Measurements from ENCODE around the gene UNC119B.
A peak's percentile ranks its signal among the peaks of the same experiment; 100 is the strongest.
"Not testable (repeated sequence)": the region's sequence is repeated elsewhere in the genome, so short reads cannot be mapped to it uniquely, and the experiment has no call there.

The UNC119B gene

DNA sequence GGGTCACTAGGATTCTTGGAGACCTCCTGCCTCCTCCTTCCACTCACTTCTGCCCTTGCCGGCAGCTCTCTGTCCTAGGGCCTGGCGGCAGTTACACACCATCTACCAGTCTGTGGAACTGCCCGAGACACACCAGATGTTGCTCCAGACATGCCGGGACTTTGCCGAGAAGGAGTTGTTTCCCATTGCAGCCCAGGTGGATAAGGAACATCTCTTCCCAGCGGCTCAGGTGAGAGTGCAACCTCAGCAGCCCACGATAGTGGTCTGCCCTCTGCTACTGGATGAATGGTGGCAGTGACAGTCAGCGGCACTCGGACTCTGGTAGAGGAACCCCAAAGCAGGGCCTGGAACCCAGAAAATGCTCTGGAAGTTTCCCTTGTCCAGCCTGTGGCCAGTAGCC, 16.7 kb downstream of the UNC119B start:
- no peaks in the 10 kb centered on the region for H3K9me3 Mint-ChIP-seq
- H3K27me3 Mint-ChIP-seq (ENCODE audit: low read depth) = peaks cover 5% of the 10 kb centered on the region
- H3K4me1 Mint-ChIP-seq = peaks cover 16% of the 10 kb centered on the region
- TF ChIP-seq, protein P1, sequence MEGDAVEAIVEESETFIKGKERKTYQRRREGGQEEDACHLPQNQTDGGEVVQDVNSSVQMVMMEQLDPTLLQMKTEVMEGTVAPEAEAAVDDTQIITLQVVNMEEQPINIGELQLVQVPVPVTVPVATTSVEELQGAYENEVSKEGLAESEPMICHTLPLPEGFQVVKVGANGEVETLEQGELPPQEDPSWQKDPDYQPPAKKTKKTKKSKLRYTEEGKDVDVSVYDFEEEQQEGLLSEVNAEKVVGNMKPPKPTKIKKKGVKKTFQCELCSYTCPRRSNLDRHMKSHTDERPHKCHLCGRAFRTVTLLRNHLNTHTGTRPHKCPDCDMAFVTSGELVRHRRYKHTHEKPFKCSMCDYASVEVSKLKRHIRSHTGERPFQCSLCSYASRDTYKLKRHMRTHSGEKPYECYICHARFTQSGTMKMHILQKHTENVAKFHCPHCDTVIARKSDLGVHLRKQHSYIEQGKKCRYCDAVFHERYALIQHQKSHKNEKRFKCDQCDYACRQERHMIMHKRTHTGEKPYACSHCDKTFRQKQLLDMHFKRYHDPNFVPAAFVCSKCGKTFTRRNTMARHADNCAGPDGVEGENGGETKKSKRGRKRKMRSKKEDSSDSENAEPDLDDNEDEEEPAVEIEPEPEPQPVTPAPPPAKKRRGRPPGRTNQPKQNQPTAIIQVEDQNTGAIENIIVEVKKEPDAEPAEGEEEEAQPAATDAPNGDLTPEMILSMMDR (IDR thresholded peaks at IDR 0.05; ENCODE audit: unreplicated experiment in 3 of 3) = no peak
- H3K36me3 Mint-ChIP-seq (ENCODE audit: low read depth) = peaks cover 41% of the 10 kb centered on the region
- H3K27ac Mint-ChIP-seq = no peak overlapping the region
- H3K4me3 Mint-ChIP-seq = peak overlapping the region; percentile 91 to 96 (median 93)

DNA sequence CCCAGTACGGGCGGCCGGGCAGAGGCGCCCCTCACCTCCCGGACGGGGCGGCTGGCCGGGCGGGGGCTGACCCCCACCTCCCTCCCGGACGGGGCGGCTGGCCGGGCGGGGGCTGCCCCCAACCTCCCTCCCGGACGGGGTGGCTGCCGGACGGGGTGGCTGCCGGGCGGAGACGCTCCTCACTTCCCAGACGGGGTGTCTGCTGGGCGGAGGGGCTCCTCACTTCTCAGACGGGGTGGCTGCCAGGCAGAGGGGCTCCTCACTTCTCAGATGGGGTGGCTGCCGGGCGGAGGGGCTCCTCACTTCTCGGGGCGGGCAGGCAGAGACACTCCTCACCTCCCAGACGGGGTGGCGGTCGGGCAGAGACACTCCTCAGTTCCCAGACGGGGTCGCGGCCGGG, 21.9 kb downstream of the UNC119B start:
- H3K4me1 Mint-ChIP-seq; H3K27ac Mint-ChIP-seq; H3K27me3 Mint-ChIP-seq (ENCODE audit: low read depth); H3K9me3 Mint-ChIP-seq; H3K4me3 Mint-ChIP-seq: not testable (repeated sequence)
- H3K36me3 Mint-ChIP-seq (ENCODE audit: low read depth) = peaks cover 30% of the 10 kb centered on the region

DNA sequence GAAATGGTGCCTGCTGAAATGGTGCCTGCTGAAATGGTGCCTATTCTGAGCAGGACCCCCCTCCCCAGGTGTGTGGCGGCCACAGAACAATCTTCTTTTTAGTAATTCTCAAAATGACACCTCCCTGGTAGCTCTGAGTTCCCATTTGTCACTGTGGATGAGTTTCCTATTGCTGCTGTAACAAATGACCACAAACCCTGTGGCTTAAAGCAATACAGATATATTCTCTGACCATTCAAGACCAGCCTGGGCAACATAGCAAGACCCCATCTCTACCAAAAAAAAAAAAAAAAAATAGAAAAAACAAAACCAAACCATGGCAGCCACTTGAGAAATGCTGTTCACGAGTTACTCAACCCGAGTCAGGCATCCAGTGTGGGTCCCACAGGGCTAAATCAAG, 23.3 kb downstream of the UNC119B start:
- H3K4me3 Mint-ChIP-seq = no peak overlapping the region
- H3K27ac Mint-ChIP-seq = no peak overlapping the region
- H3K27me3 Mint-ChIP-seq (ENCODE audit: low read depth) = no peaks in the 10 kb centered on the region
- H3K9me3 Mint-ChIP-seq = no peaks in the 10 kb centered on the region
- no peaks in the 10 kb centered on the region for H3K4me1 Mint-ChIP-seq
- TF ChIP-seq, protein P1 (IDR thresholded peaks at IDR 0.05; ENCODE audit: unreplicated experiment in 3 of 3) = no peak
- H3K36me3 Mint-ChIP-seq (ENCODE audit: low read depth) = peaks cover 26% of the 10 kb centered on the region

DNA sequence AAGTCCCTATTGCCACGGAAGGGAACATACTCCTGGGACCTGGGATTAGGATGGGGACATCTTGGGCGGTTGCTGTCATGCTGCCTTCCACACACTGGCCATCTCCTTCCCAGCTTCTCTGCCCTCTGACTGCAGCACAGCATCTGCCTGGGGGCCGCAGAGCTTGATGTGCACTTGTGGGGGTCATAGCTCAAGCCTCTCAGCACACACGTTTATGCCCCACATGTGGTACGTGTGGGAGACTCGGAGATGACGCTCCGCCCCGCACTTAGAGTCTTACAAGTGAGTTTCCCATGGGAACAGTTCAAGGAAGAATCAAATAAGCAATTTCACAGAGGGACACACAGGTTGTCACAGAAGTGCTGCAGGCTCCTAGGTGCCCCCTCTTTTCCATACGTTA, 24.0 kb downstream of the UNC119B start:
- Mint-ChIP-seq H3K4me3 (no peak overlapping the region), H3K36me3 (ENCODE audit: low read depth) (peaks cover 26% of the 10 kb centered on the region), H3K27me3 (ENCODE audit: low read depth) (no peaks in the 10 kb centered on the region), H3K4me1 (no peaks in the 10 kb centered on the region), H3K9me3 (no peaks in the 10 kb centered on the region), H3K27ac (no peak overlapping the region)
- TF ChIP-seq, protein P1 (IDR thresholded peaks at IDR 0.05; ENCODE audit: unreplicated experiment in 3 of 3) = no peak

DNA sequence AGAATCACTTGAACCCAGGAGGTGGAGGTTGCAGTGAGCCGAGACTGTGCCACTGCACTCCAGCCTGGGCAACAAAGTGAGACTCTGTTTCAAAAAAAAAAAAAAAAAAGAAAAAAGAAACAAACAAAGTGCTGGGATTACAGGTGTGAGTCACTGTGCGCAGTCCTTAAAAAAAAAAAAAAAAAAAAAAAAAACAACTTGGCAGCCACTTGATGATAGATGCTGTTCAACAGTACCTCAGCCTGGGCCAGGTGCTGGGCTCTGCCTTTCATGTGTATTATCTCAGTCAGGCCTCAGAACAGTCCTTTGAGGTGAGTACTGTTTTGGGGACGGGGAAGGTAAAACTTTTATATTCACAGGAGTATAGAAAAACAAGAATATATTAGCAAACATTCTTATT, 24.9 kb downstream of the UNC119B start:
- Mint-ChIP-seq H3K27ac (no peak overlapping the region), H3K4me1 (no peaks in the 10 kb centered on the region), H3K36me3 (ENCODE audit: low read depth) (peaks cover 19% of the 10 kb centered on the region), H3K9me3 (no peaks in the 10 kb centered on the region), H3K27me3 (ENCODE audit: low read depth) (no peaks in the 10 kb centered on the region), H3K4me3 (no peak overlapping the region)
- TF ChIP-seq, protein P1 (IDR thresholded peaks at IDR 0.05; ENCODE audit: unreplicated experiment in 3 of 3) = no peak

DNA sequence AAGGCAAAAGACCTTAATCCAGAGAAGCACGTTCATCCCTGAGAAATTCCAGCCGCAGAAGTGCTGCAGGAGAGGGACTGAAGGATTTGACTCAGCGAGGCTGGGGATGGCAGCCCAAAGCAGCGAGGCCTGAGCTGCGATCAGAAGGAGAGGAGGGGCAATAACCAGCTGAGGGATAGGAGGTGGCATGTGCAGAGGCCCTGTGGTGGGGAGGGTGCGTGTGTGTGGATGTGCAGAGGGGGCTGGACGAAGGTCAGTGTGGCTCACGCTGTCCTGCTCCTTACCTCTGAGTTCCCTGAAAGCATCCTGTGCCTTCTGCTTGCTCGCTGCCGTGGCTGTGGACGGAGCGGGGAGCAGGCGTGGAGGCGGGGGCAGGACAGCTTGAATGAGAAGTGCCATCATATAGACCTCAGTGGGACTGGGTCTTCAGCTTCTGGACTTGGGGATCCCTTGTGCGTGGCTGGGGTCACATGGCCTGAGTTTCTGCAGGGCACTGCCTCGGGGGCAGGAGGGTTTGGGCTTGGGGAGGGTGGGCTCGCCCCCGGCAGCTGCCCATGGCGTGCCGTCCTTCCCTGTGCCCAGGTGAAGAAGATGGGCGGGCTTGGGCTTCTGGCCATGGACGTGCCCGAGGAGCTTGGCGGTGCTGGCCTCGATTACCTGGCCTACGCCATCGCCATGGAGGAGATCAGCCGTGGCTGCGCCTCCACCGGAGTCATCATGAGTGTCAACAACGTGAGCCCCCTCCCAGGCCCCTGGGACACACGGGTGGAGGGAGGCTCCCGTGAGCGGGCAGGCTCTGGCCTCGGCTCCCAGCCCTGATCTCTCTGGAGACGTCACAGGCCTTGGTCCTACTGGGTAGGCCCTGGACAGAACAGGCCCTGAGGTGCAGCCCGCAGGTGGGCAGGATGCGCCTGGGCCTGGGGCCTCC, 26.4 kb downstream of the UNC119B start:
- Mint-ChIP-seq H3K4me1 (no peaks in the 10 kb centered on the region), H3K27ac (no peak overlapping the region), H3K36me3 (ENCODE audit: low read depth) (peaks cover 13% of the 10 kb centered on the region), H3K27me3 (ENCODE audit: low read depth) (no peaks in the 10 kb centered on the region), H3K9me3 (no peaks in the 10 kb centered on the region), H3K4me3 (no peak overlapping the region)
- TF ChIP-seq, protein P1 (IDR thresholded peaks at IDR 0.05; ENCODE audit: unreplicated experiment in 3 of 3) = no peak
